Fibroblast of lung (primary cell): ENCODE results near the gene BCL2L14. TPM values are rescaled to one million over a fixed set of nuclear protein-coding genes. Genes with fewer than 3 reads are reported as not detected.

Source experiments
- DNase-seq, 2 donors: peaks; one replicate each; pipeline versions ENCODE4 v3.0.0 to v3.0.0-alpha.2; 2010; ENCODE audit warnings: low read depth in 2 of 2
- H2AFZ ChIP-seq: 2 replicates; pipeline ENCODE4 v1.5.1; 2012; ENCODE audit warnings: low read length, control low read depth, inconsistent platforms
- H3K27ac ChIP-seq: 2 replicates; pipeline ENCODE4 v1.5.1; 2011; ENCODE audit warnings: low read length, control low read depth; ENCODE audit not compliant: insufficient read depth
- H3K27me3 ChIP-seq: 2 replicates; pipeline ENCODE4 v1.5.1; 2011; ENCODE audit warnings: mild to moderate bottlenecking, low read length; ENCODE audit not compliant: control insufficient read depth, insufficient read depth
- H3K36me3 ChIP-seq: 2 replicates; pipeline ENCODE4 v1.5.1; 2011; ENCODE audit warnings: low read length; ENCODE audit not compliant: control insufficient read depth, insufficient read depth
- H3K4me1 ChIP-seq: 2 replicates; pipeline ENCODE4 v1.5.1; 2011; ENCODE audit warnings: low read length; ENCODE audit not compliant: control insufficient read depth, insufficient read depth; ENCODE audit errors: extremely low read depth
- H3K4me2 ChIP-seq: 2 replicates; pipeline ENCODE4 v1.5.1; 2011; ENCODE audit warnings: low read length, control low read depth; ENCODE audit not compliant: insufficient read depth; ENCODE audit errors: extremely low read depth
- H3K4me3 ChIP-seq, 4 experiments: fragments of 200-600 bp in 1 of 4; sonication (generic) in 1 of 4; replicated peaks in 1 of 4; 2 replicates each; pipeline ENCODE4 v1.5.1; 2011 to 2016; ENCODE audit warnings: low read length in 4 of 4, low read depth in 3 of 4, mild to moderate bottlenecking in 3 of 4, control low read depth in 2 of 4, inconsistent platforms in 1 of 4, mixed read lengths in 1 of 4; ENCODE audit not compliant: insufficient read depth in 1 of 4; ENCODE audit errors: control extremely low read depth in 1 of 4
- H3K79me2 ChIP-seq: 2 replicates; pipeline ENCODE4 v1.5.1; 2012; ENCODE audit warnings: mild to moderate bottlenecking, low read length, inconsistent platforms; ENCODE audit not compliant: control insufficient read depth, insufficient read depth
- H3K9ac ChIP-seq: 2 replicates; pipeline ENCODE4 v1.5.1; 2011; ENCODE audit warnings: mild to moderate bottlenecking, low read length, control low read depth; ENCODE audit not compliant: insufficient read depth
- H3K9me3 ChIP-seq: 2 replicates; pipeline ENCODE4 v1.5.1; 2012; ENCODE audit warnings: low read depth, low read length; ENCODE audit not compliant: control insufficient read depth, insufficient read depth
- H4K20me1 ChIP-seq: 2 replicates; pipeline ENCODE4 v1.5.1; 2011; ENCODE audit warnings: low read length; ENCODE audit not compliant: control insufficient read depth, insufficient read depth; ENCODE audit errors: extremely low read depth
- CTCF ChIP-seq, 2 donors: IDR thresholded peaks in 1 of 2; conservative IDR thresholded peaks in 1 of 2; 1 replicate in 1 of 2; 2 replicates in 1 of 2; pipeline ENCODE4 v1.5.1; 2011 to 2012; ENCODE audit warnings: low read length in 2 of 2, control low read depth in 1 of 2, inconsistent platforms in 1 of 2, low read depth in 1 of 2, mild to moderate bottlenecking in 1 of 2
- EZH2 ChIP-seq: IDR thresholded peaks from 2 replicates; pipeline ENCODE4 v1.5.1; 2012; ENCODE audit warnings: low read length, control low read depth, mild to moderate bottlenecking; ENCODE audit errors: missing control alignments
- polyA plus RNA-seq, 2 donors: library from polyadenylated mRNA; depleted of rRNA in 1 of 2; stranded (reverse) in 1 of 2; unstranded in 1 of 2; fragments of >200 nt; gene quantifications; 2 replicates each; pipeline ENCODE4 v1.2.1, GENCODE V29; 2011 to 2012; ENCODE audit warnings: missing spikeins in 1 of 2
- total RNA-seq: library from RNA; depleted of rRNA; stranded (reverse); fragments of >200 nt; gene quantifications from 2 replicates; pipeline ENCODE4 v1.2.1, GENCODE V29; 2014

BCL2L14 gene
- total and polyA plus RNA-seq, 2 donors (not counting 1 experiment from before 2014, with no cell fraction given), result not detected

GRCh38 chr12:12123036-12123604, 52.4 kb downstream of the BCL2L14 start:
- no peaks in the 10 kb centered on the region for H3K4me1 ChIP-seq
- no peak overlapping the region for H3K4me3 ChIP-seq
- no peak overlapping the region for H2AFZ ChIP-seq
- no peaks in the 10 kb centered on the region for H3K9me3 ChIP-seq
- no peaks in the 10 kb centered on the region for H3K36me3 ChIP-seq
- no peaks in the 10 kb centered on the region for H3K27me3 ChIP-seq
- TF ChIP-seq CTCF (conservative IDR thresholded peaks at IDR 0.05 in 1 of 2, IDR thresholded peaks at IDR 0.05 in 1 of 2; ENCODE audit: low read depth in 1 of 2, low read length in 2 of 2) (no peak), EZH2 (no peak)
- no peak overlapping the region for H3K9ac ChIP-seq
- no peaks in the 10 kb centered on the region for H4K20me1 ChIP-seq
- no peak for DNase-seq
- no peaks in the 10 kb centered on the region for H3K79me2 ChIP-seq
- H3K27ac ChIP-seq, result no peak overlapping the region
- H3K4me2 ChIP-seq, result no peak overlapping the region

GRCh38 chr12:12126551-12126950, 55.8 kb downstream of the BCL2L14 start:
- Histone ChIP-seq H3K4me2 (no peak overlapping the region), H3K79me2 (no peaks in the 10 kb centered on the region), H3K27me3 (no peaks in the 10 kb centered on the region), H3K9ac (no peak overlapping the region), H3K4me1 (no peaks in the 10 kb centered on the region), H2AFZ (no peak overlapping the region), H3K27ac (no peak overlapping the region), H3K36me3 (no peaks in the 10 kb centered on the region), H3K4me3 (no peak overlapping the region), H4K20me1 (no peaks in the 10 kb centered on the region), H3K9me3 (no peaks in the 10 kb centered on the region)
- no peak for TF ChIP-seq CTCF (conservative IDR thresholded peaks at IDR 0.05 in 1 of 2, IDR thresholded peaks at IDR 0.05 in 1 of 2; ENCODE audit: low read depth in 1 of 2, low read length in 2 of 2)
- DNase-seq, result no peak

GRCh38 chr12:12127304-12127703, 56.6 kb downstream of the BCL2L14 start:
- Histone ChIP-seq H2AFZ (no peak overlapping the region), H3K36me3 (no peaks in the 10 kb centered on the region), H3K27ac (no peak overlapping the region), H3K9ac (no peak overlapping the region), H3K27me3 (no peaks in the 10 kb centered on the region), H3K79me2 (no peaks in the 10 kb centered on the region), H3K9me3 (no peaks in the 10 kb centered on the region), H3K4me2 (no peak overlapping the region), H4K20me1 (no peaks in the 10 kb centered on the region), H3K4me3 (no peak overlapping the region), H3K4me1 (no peaks in the 10 kb centered on the region)
- TF ChIP-seq CTCF (conservative IDR thresholded peaks at IDR 0.05 in 1 of 2, IDR thresholded peaks at IDR 0.05 in 1 of 2; ENCODE audit: low read depth in 1 of 2, low read length in 2 of 2), result no peak
- no peak for TF ChIP-seq EZH2
- DNase-seq, result no peak
